A673 (cell line): Measurements from ENCODE around the gene FIBCD1. TPM values are rescaled to one million over a fixed set of nuclear protein-coding genes. Genes with fewer than 3 reads are reported as not detected.

Source experiments
- BruUV-seq: library from RNA; stranded (reverse); fragments of 400-500 nt; replicated peaks from 2 replicates; lab custom pipeline; 2021; lab: Mats Ljungman, UMichigan
- CTCF ChIA-PET: fragments of 300-600 bp; sonication (Branson Sonifier 250); formaldehyde crosslinking; loops from one replicate; lab custom pipeline; 2022; ENCODE audit warnings: antibody characterized with exemption; lab: Charles Lee
- POLR2A ChIA-PET: fragments of 300-600 bp; sonication (Branson Sonifier 250); formaldehyde crosslinking; loops from one replicate; lab custom pipeline; 2022; ENCODE audit warnings: antibody characterized with exemption; ENCODE audit not compliant: low non-redundant PET; lab: Charles Lee
- DNase-seq: peaks from one replicate; pipeline ENCODE4 v3.0.0-alpha.2; 2015; ENCODE audit warnings: low spot score
- H3K27ac ChIP-seq: fragments of 200-600 bp; sonication (generic); 2 replicates; pipeline ENCODE4 v1.5.1; 2016; ENCODE audit warnings: mixed run types, low read depth, mild to moderate bottlenecking, mixed read lengths, antibody characterized with exemption, low read length; ENCODE audit not compliant: poor library complexity, severe bottlenecking
- H3K27me3 ChIP-seq: fragments of 200-600 bp; sonication (generic); replicated peaks from 2 replicates; pipeline ENCODE4 v1.6.1; 2017; ENCODE audit warnings: mixed run types, low read depth, mild to moderate bottlenecking, mixed read lengths, antibody characterized with exemption, low read length; ENCODE audit not compliant: insufficient read depth, poor library complexity
- H3K36me3 ChIP-seq: fragments of 200-600 bp; sonication (generic); 2 replicates; pipeline ENCODE4 v1.6.1; 2016; ENCODE audit warnings: mixed run types, mild to moderate bottlenecking, mixed read lengths, antibody characterized with exemption, low read length; ENCODE audit not compliant: insufficient read depth, poor library complexity, severe bottlenecking
- H3K4me1 ChIP-seq: fragments of 200-600 bp; sonication (generic); 2 replicates; pipeline ENCODE4 v1.6.1; 2017; ENCODE audit warnings: mixed run types, mild to moderate bottlenecking, mixed read lengths, antibody characterized with exemption, low read length; ENCODE audit not compliant: insufficient read depth, poor library complexity, severe bottlenecking
- H3K4me3 ChIP-seq: fragments of 200-600 bp; sonication (generic); 2 replicates; pipeline ENCODE4 v1.5.1; 2016; ENCODE audit warnings: low read depth, mixed run types, mild to moderate bottlenecking, mixed read lengths, low read length; ENCODE audit not compliant: poor library complexity, severe bottlenecking
- H3K9me3 ChIP-seq: fragments of 200-600 bp; sonication (generic); 2 replicates; pipeline ENCODE4 v1.6.1; 2016; ENCODE audit warnings: mixed run types, low read depth, mild to moderate bottlenecking, mixed read lengths, antibody characterized with exemption, low read length; ENCODE audit not compliant: poor library complexity, severe bottlenecking
- CTCF ChIP-seq: fragments of 300-800, 200-600 bp; sonication (generic); conservative IDR thresholded peaks from 2 replicates; pipeline ENCODE4 v1.5.1; 2017; ENCODE audit warnings: low read depth, mild to moderate bottlenecking, antibody characterized with exemption, low read length, moderate library complexity, mixed read lengths
- EZH2 ChIP-seq: fragments of 200-600 bp; sonication (generic); IDR thresholded peaks from 2 replicates; pipeline ENCODE4 v1.6.1; 2017; ENCODE audit warnings: borderline replicate concordance, low read depth, mild to moderate bottlenecking, mixed read lengths, antibody characterized with exemption, low read length; ENCODE audit not compliant: poor library complexity, severe bottlenecking
- intact Hi-C: fragments of 100-400 bp; cut with micrococcal nuclease; formaldehyde crosslinking; loops from one replicate; pipeline ENCODE4 v1.10.0; 2022; ENCODE audit not compliant: unreplicated experiment
- total RNA-seq: library from RNA; stranded (reverse); gene quantifications from 2 replicates; pipeline ENCODE4 v1.2.3, GENCODE V29; 2021

The FIBCD1 gene
- total RNA-seq, 1 experiment from 2014 or later = 0.19 TPM

- intact Hi-C loops = no loop called here
- Histone ChIP-seq H3K27ac (no peak overlapping the region), H3K36me3 (peaks cover 70% of the 10 kb centered on the region), H3K4me1 (peaks cover 10% of the 10 kb centered on the region), H3K27me3 (no peaks in the 10 kb centered on the region), H3K9me3 (no peaks in the 10 kb centered on the region), H3K4me3 (no peak overlapping the region)
- TF ChIP-seq CTCF (no peak), EZH2 (no peak)
- no TSS peak for BruUV-seq
- CTCF ChIA-PET = no interaction called here
- DNase-seq = no peak
- POLR2A ChIA-PET = no interaction called here
Observed at GRCh38 chr9:130874783-130875182, 64.3 kb downstream of the FIBCD1 start.

DNA sequence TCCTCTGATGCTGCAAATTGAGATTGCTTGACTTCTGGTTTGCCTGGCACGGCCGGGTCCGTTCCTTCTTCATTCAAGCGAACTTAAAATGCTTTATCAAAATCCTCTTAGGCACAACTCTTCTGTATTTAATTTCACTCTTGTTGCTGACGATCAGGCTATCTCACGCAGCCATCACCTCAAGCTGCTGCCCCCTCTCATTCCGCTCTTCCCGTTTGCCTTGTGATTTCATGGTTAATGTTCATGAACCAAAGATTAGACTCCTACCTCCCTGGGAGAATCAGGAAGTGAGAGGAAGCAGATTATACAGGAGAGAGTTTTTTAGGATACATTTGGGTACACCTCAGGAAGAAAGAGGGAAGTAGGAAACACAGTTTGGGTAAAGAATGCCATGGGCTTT lies 65.1 kb downstream of the FIBCD1 start:
- peaks cover 69% of the 10 kb centered on the region for H3K36me3 ChIP-seq
- no peak overlapping the region for H3K4me3 ChIP-seq
- ChIA-PET CTCF (no interaction called here), POLR2A (no interaction called here)
- no peaks in the 10 kb centered on the region for H3K9me3 ChIP-seq
- no peak overlapping the region for H3K27ac ChIP-seq
- H3K4me1 ChIP-seq = peaks cover 14% of the 10 kb centered on the region
- intact Hi-C loops = no loop called here
- DNase-seq = no peak
- no peaks in the 10 kb centered on the region for H3K27me3 ChIP-seq
- TF ChIP-seq EZH2 = no peak
- no peak for TF ChIP-seq CTCF
- no TSS peak for BruUV-seq

- intact Hi-C loops = no loop called here
- no TSS peak for BruUV-seq
- no peak overlapping the region for H3K27ac ChIP-seq
- DNase-seq = no peak
- H3K27me3 ChIP-seq = no peaks in the 10 kb centered on the region
- POLR2A ChIA-PET = no interaction called here
- H3K9me3 ChIP-seq = no peaks in the 10 kb centered on the region
- CTCF ChIA-PET = no interaction called here
- H3K4me3 ChIP-seq = no peak overlapping the region
- TF ChIP-seq EZH2 (no peak), CTCF (no peak)
- H3K4me1 ChIP-seq = peaks cover 23% of the 10 kb centered on the region
- peaks cover 59% of the 10 kb centered on the region for H3K36me3 ChIP-seq
Observed at GRCh38 chr9:130872912-130873503, 66.0 kb downstream of the FIBCD1 start.
